Neural cell (in vitro differentiated cells): Measurements from ENCODE around the gene PRDM2. TPM values are rescaled to one million over a fixed set of nuclear protein-coding genes. Genes with fewer than 3 reads are reported as not detected.

ENCODE experiments used
- H2AFZ ChIP-seq: fragments of 200-600, 300-800 bp; sonication (generic), shearing (Covaris generic); 2 replicates; pipeline ENCODE4 v1.6.0; 2014; ENCODE audit warnings: low read depth, mild to moderate bottlenecking, antibody characterized with exemption, low read length, moderate library complexity
- H3F3A ChIP-seq: fragments of 200-600 bp; shearing (Covaris generic); 2 replicates; pipeline ENCODE4 v1.6.1; 2016; ENCODE audit warnings: mild to moderate bottlenecking, moderate library complexity, mixed read lengths, antibody characterized with exemption, low read length; ENCODE audit not compliant: insufficient read depth, poor library complexity, severe bottlenecking
- H3K27ac ChIP-seq: fragments of 200-600, 300-800 bp; sonication (generic), shearing (Covaris generic); 2 replicates; pipeline ENCODE4 v1.5.1; 2014; ENCODE audit warnings: mild to moderate bottlenecking, low read length, moderate library complexity
- H3K27me3 ChIP-seq: fragments of 300-800, 200-600 bp; sonication (generic), shearing (Covaris generic); 2 replicates; pipeline ENCODE4 v1.6.0; 2014; ENCODE audit warnings: mild to moderate bottlenecking, low read depth, low read length, moderate library complexity; ENCODE audit not compliant: insufficient read depth
- H3K36me3 ChIP-seq: fragments of 300-800, 200-600 bp; sonication (generic), shearing (Covaris generic); 2 replicates; pipeline ENCODE4 v1.5.1; 2014; ENCODE audit warnings: mild to moderate bottlenecking, antibody characterized with exemption, low read length, moderate library complexity; ENCODE audit not compliant: insufficient read depth
- H3K4me2 ChIP-seq: fragments of 300-800, 200-600 bp; sonication (generic), shearing (Covaris generic); 2 replicates; pipeline ENCODE4 v1.6.0; 2014; ENCODE audit warnings: mild to moderate bottlenecking, low read length
- H3K4me3 ChIP-seq: fragments of 300-800, 200-600 bp; sonication (generic), shearing (Covaris generic); 2 replicates; pipeline ENCODE4 v1.5.1; 2014; ENCODE audit warnings: mild to moderate bottlenecking, low read length, moderate library complexity
- H3K79me2 ChIP-seq: fragments of 200-600 bp; shearing (Covaris generic); replicated peaks from 2 replicates; pipeline ENCODE4 v1.6.0; 2014; ENCODE audit warnings: mild to moderate bottlenecking, low read length, moderate library complexity; ENCODE audit not compliant: insufficient read depth
- H3K9ac ChIP-seq: fragments of 300-800, 200-600 bp; sonication (generic), shearing (Covaris generic); 2 replicates; pipeline ENCODE4 v1.6.1; 2016; ENCODE audit warnings: mild to moderate bottlenecking, low read length, mixed read lengths
- H3K9me2 ChIP-seq: fragments of 200-600 bp; shearing (Covaris generic); 2 replicates; pipeline ENCODE4 v1.6.1; 2016; ENCODE audit warnings: mild to moderate bottlenecking, low read length, mixed read lengths; ENCODE audit not compliant: insufficient read depth
- H3K9me3 ChIP-seq: fragments of 200-600, 300-800 bp; sonication (generic), shearing (Covaris generic); 2 replicates; pipeline ENCODE4 v1.6.1; 2016; ENCODE audit warnings: mild to moderate bottlenecking, mixed run types, low read length, moderate library complexity, mixed read lengths
- H4K20me1 ChIP-seq: fragments of 200-600 bp; shearing (Covaris generic); 2 replicates; pipeline ENCODE4 v1.6.1; 2016; ENCODE audit warnings: mild to moderate bottlenecking, mixed run types; ENCODE audit not compliant: insufficient read depth
- CTCF ChIP-seq: fragments of 450-650 bp; IDR thresholded peaks from 2 replicates; pipeline ENCODE4 v1.5.1; 2014; ENCODE audit warnings: antibody characterized with exemption, mild to moderate bottlenecking, moderate library complexity; ENCODE audit not compliant: poor library complexity, severe bottlenecking
- EP300 ChIP-seq: fragments of 450-650 bp; conservative IDR thresholded peaks from 2 replicates; pipeline ENCODE4 v1.6.1; 2014; ENCODE audit warnings: antibody characterized with exemption, mild to moderate bottlenecking, moderate library complexity; ENCODE audit not compliant: poor library complexity, severe bottlenecking
- EZH2 ChIP-seq: fragments of 200-600, 300-800 bp; shearing (Covaris generic), sonication (generic); IDR thresholded peaks from 2 replicates; pipeline ENCODE4 v1.6.1; 2014; ENCODE audit warnings: antibody characterized with exemption, low read length, borderline replicate concordance, mild to moderate bottlenecking; ENCODE audit not compliant: insufficient read depth, poor library complexity, severe bottlenecking
- MXI1 ChIP-seq: fragments of 450-650 bp; conservative IDR thresholded peaks from 2 replicates; pipeline ENCODE4 v1.6.1; 2014; ENCODE audit warnings: antibody characterized with exemption, mild to moderate bottlenecking; ENCODE audit not compliant: poor library complexity, severe bottlenecking
- POLR2AphosphoS5 ChIP-seq: IDR thresholded peaks from 2 replicates; pipeline ENCODE4 v1.6.1; 2012
- RAD21 ChIP-seq: fragments of 450-650 bp; conservative IDR thresholded peaks from 2 replicates; pipeline ENCODE4 v1.6.1; 2014; ENCODE audit warnings: antibody characterized with exemption, mild to moderate bottlenecking, moderate library complexity
- REST ChIP-seq: IDR thresholded peaks from 2 replicates; pipeline ENCODE4 v1.6.1; 2012; ENCODE audit warnings: borderline replicate concordance
- SMC3 ChIP-seq: fragments of 450-650 bp; conservative IDR thresholded peaks from 2 replicates; pipeline ENCODE4 v1.6.1; 2014; ENCODE audit warnings: antibody characterized with exemption, mild to moderate bottlenecking, moderate library complexity; ENCODE audit not compliant: poor library complexity
- TAF1 ChIP-seq: IDR thresholded peaks from 2 replicates; pipeline ENCODE4 v1.6.1; 2012; ENCODE audit warnings: low read depth
- polyA plus RNA-seq: library from polyadenylated mRNA; depleted of rRNA; stranded (reverse); fragments of >200 nt; gene quantifications from 2 replicates; pipeline ENCODE4 v1.2.3, GENCODE V29; 2014

PRDM2 gene
- polyA plus RNA-seq, 1 donor from 2014 or later: 10.7 TPM

GRCh38 chr1:13722808-13723360 lies 22.9 kb downstream of the PRDM2 start:
- H3K27ac ChIP-seq: no peak overlapping the region
- no peak overlapping the region for H2AFZ ChIP-seq
- no peaks in the 10 kb centered on the region for H3K36me3 ChIP-seq
- no peaks in the 10 kb centered on the region for H3K9me3 ChIP-seq
- no peaks in the 10 kb centered on the region for H3F3A ChIP-seq
- no peaks in the 10 kb centered on the region for H3K27me3 ChIP-seq
- no peak overlapping the region for H3K4me2 ChIP-seq
- no peaks in the 10 kb centered on the region for H3K79me2 ChIP-seq
- H3K9me2 ChIP-seq: no peaks in the 10 kb centered on the region
- TF ChIP-seq TAF1 (no peak), EP300 (no peak), SMC3 (no peak), EZH2 (no peak), REST (no peak), POLR2AphosphoS5 (no peak), RAD21 (no peak)
- no peaks in the 10 kb centered on the region for H4K20me1 ChIP-seq
- no peak overlapping the region for H3K4me3 ChIP-seq
- no peak overlapping the region for H3K9ac ChIP-seq

GRCh38 chr1:13723810-13724209 lies 23.8 kb downstream of the PRDM2 start:
- Histone ChIP-seq H3K4me3 (no peak overlapping the region), H3K9me3 (no peaks in the 10 kb centered on the region), H3K27me3 (no peaks in the 10 kb centered on the region), H3K4me2 (no peak overlapping the region), H3F3A (no peaks in the 10 kb centered on the region), H4K20me1 (no peaks in the 10 kb centered on the region), H2AFZ (no peak overlapping the region), H3K9me2 (no peaks in the 10 kb centered on the region), H3K36me3 (no peaks in the 10 kb centered on the region), H3K79me2 (no peaks in the 10 kb centered on the region), H3K27ac (no peak overlapping the region), H3K9ac (no peak overlapping the region)
- TF ChIP-seq MXI1: no peak
- TF ChIP-seq POLR2AphosphoS5: no peak
- no peak for TF ChIP-seq CTCF
- TF ChIP-seq EP300: no peak
- TF ChIP-seq REST: no peak
- no peak for TF ChIP-seq EZH2
- TF ChIP-seq RAD21: no peak
- TF ChIP-seq SMC3: no peak
- TF ChIP-seq TAF1: no peak
